Activated CD4-positive, alpha-beta T cell treated with anti-CD3 and anti-CD28 coated beads, Interleukin-2, amount 50 U/mL, for 24 hours (primary cell): ENCODE data around the gene CHRM3.
"Not testable (repeated sequence)": the region's sequence is repeated elsewhere in the genome, so short reads cannot be mapped to it uniquely, and the experiment has no call there.

Experiments
- DNase-seq, 2 donors: peaks; one replicate each; pipeline ENCODE4 v3.0.0-alpha.2; 2020; ENCODE audit warnings: low read depth in 1 of 2, low spot score in 1 of 2

Gene CHRM3

GRCh38 chr1:239386453-239387303, at the start of gene CHRM3:
CHRM3 (plus strand) TSS chr1:239386568; CDS start chr1:239907452, 520,884 bp downstream.
- DNase-seq = peak in 1 of 2 donors; percentile 0

- no peak for DNase-seq
Observed at GRCh38 chr1:239337799-239338430, 48.5 kb upstream of the CHRM3 start.

GRCh38 chr1:239347776-239348175, 38.6 kb upstream of the CHRM3 start:
- no peak for DNase-seq

GRCh38 chr1:239348635-239349353, 37.6 kb upstream of the CHRM3 start:
- DNase-seq = no peak

- DNase-seq = no peak
Observed at GRCh38 chr1:239349699-239350098, 36.7 kb upstream of the CHRM3 start.

- no peak for DNase-seq
Observed at GRCh38 chr1:239353536-239353935, 32.8 kb upstream of the CHRM3 start.

GRCh38 chr1:239354231-239354630, 32.1 kb upstream of the CHRM3 start:
- no peak for DNase-seq

- DNase-seq = no peak
Observed at GRCh38 chr1:239357867-239358266, 28.5 kb upstream of the CHRM3 start.

- no peak for DNase-seq
Observed at GRCh38 chr1:239361403-239361802, 25.0 kb upstream of the CHRM3 start.

GRCh38 chr1:239363930-239364329, 22.4 kb upstream of the CHRM3 start:
- no peak for DNase-seq

GRCh38 chr1:239367196-239367810, 19.1 kb upstream of the CHRM3 start:
- no peak for DNase-seq

- no peak for DNase-seq
Observed at GRCh38 chr1:239368436-239369109, 17.8 kb upstream of the CHRM3 start.

GRCh38 chr1:239370869-239371268, 15.5 kb upstream of the CHRM3 start:
- DNase-seq = not testable (repeated sequence)

GRCh38 chr1:239382666-239383065, 3.7 kb upstream of the CHRM3 start:
- no peak for DNase-seq

GRCh38 chr1:239383714-239384113, 2.7 kb upstream of the CHRM3 start:
- DNase-seq = no peak

GRCh38 chr1:239387304-239388158, 1.2 kb downstream of the CHRM3 start:
- DNase-seq = no peak

GRCh38 chr1:239388159-239388485, 1.8 kb downstream of the CHRM3 start:
- DNase-seq = no peak

- no peak for DNase-seq
Observed at GRCh38 chr1:239388578-239388977, 2.2 kb downstream of the CHRM3 start.

GRCh38 chr1:239389703-239390102, 3.3 kb downstream of the CHRM3 start:
- no peak for DNase-seq

- no peak for DNase-seq
Observed at GRCh38 chr1:239392271-239392670, 5.9 kb downstream of the CHRM3 start.
